Measurements from ENCODE around the gene ARL2. TPM values are rescaled to one million over a fixed set of nuclear protein-coding genes. Genes with fewer than 3 reads are reported as not detected.

ARL2 gene
- total and polyA plus RNA-seq, 2 donors (not counting 3 experiments of a cell fraction or from before 2014, with no cell fraction given): 109 to 259 TPM

GRCh38 chr11:64967375-64967774, 46.6 kb upstream of the ARL2 start:
- no peaks in the 10 kb centered on the region for H4K20me1 ChIP-seq (replicated peaks; ENCODE audit: control insufficient read depth, extremely low read depth, insufficient read depth, low read length)
- TF ChIP-seq POLR2AphosphoS5 (IDR thresholded peaks at IDR 0.05; ENCODE audit: insufficient read depth, low read depth, low read length) (no peak), MAX (IDR thresholded peaks at IDR 0.05; ENCODE audit: insufficient read depth, insufficient read length) (no peak), CTCF (IDR thresholded peaks at IDR 0.05; ENCODE audit: extremely low read depth in 1 of 2, insufficient read depth in 1 of 2, low read depth in 1 of 2, low read length in 2 of 2) (no peak), POLR2A (IDR thresholded peaks at IDR 0.05; ENCODE audit: low read depth, low read length) (no peak), FOS (IDR thresholded peaks at IDR 0.05; ENCODE audit: borderline replicate concordance, insufficient read depth, low read length) (no peak), MYC (IDR thresholded peaks at IDR 0.05; ENCODE audit: low read depth, low read length) (no peak), JUN (IDR thresholded peaks at IDR 0.05; ENCODE audit: borderline replicate concordance, insufficient read depth, insufficient read length, low read depth) (no peak), EZH2 (IDR thresholded peaks at IDR 0.05; ENCODE audit: borderline replicate concordance, low read depth, low read length, severe bottlenecking) (no peak), GATA2 (IDR thresholded peaks at IDR 0.05; ENCODE audit: insufficient read depth, insufficient read length, low read depth, low read length) (no peak)
- no peak for FAIRE-seq
- no peak overlapping the region for H3K4me3 ChIP-seq (replicated peaks in 1 of 3; ENCODE audit: insufficient read depth in 1 of 3, low read depth in 1 of 3, low read length in 3 of 3)
- ChIA-PET CTCF (no interaction called here), POLR2A (no interaction called here)
- H3K4me1 ChIP-seq (ENCODE audit: control insufficient read depth, extremely low read depth, insufficient read depth, low read length): peaks cover 15% of the 10 kb centered on the region
- H2AFZ ChIP-seq (ENCODE audit: low read depth, low read length): no peak overlapping the region
- intact Hi-C loops (cut with micrococcal nuclease): no loop called here
- no peaks in the 10 kb centered on the region for H3K79me2 ChIP-seq (ENCODE audit: control insufficient read depth, insufficient read depth, low read length)
- DNase-seq (ENCODE audit: low read depth, low spot score): no peak
- no TSS peak for BruUV-seq (replicated peaks)
- no peak overlapping the region for H3K27ac ChIP-seq (ENCODE audit: insufficient read depth, low read depth, low read length)
- no peaks in the 10 kb centered on the region for H3K36me3 ChIP-seq (ENCODE audit: control insufficient read depth in 2 of 2, extremely low read depth in 1 of 2, insufficient read depth in 2 of 2, low read length in 2 of 2)
- no peaks in the 10 kb centered on the region for H3K9me1 ChIP-seq (replicated peaks; ENCODE audit: control insufficient read depth, extremely low read depth, insufficient read depth, low read length)
- H3K27me3 ChIP-seq (ENCODE audit: control insufficient read depth in 2 of 2, insufficient read depth in 2 of 2, low read length in 2 of 2): peaks cover 0 to 2% of the 10 kb centered on the region in 2 experiments
- dilution Hi-C loops (cut with MboI; ENCODE audit: extremely low pct_ligation_motif_present, low sequenced_read_pairs): no loop called here
- H3K9me3 ChIP-seq (replicated peaks; ENCODE audit: control insufficient read depth, insufficient read depth, low read length): no peaks in the 10 kb centered on the region
- H3K9ac ChIP-seq (replicated peaks; ENCODE audit: extremely low read depth, insufficient read depth, low read length): no peak overlapping the region
- no peak overlapping the region for H3K4me2 ChIP-seq (ENCODE audit: insufficient read depth, low read length)
